DMS79 (cell line): Measurements from ENCODE around the gene NDUFAF3.

Source experiments
- DNase-seq: peaks from one replicate; lab custom pipeline; 2025; lab: John Stamatoyannopoulos, UW

NDUFAF3 gene

GRCh38 chr3:49017971-49018706 lies 3.8 kb upstream of the NDUFAF3 start, which contains the start of gene DALRD3:
TSS of gene DALRD3 (minus strand) at chr3:49018580. CDS start at chr3:49018564, 16 bp downstream.
- DNase-seq, result peak; percentile 67

- DNase-seq, result no peak
Observed at GRCh38 chr3:49018707-49019006, 3.3 kb upstream of the NDUFAF3 start.

- DNase-seq, result no peak
Observed at GRCh38 chr3:49019941-49020329, 2.0 kb upstream of the NDUFAF3 start.

- no peak for DNase-seq
Observed at GRCh38 chr3:49020330-49021212, 1.4 kb upstream of the NDUFAF3 start.

GRCh38 chr3:49021213-49021812 lies 608 bp upstream of the NDUFAF3 start:
- peak; percentile 82 for DNase-seq

- no peak for DNase-seq
Observed at GRCh38 chr3:49022688-49023171, 809 bp downstream of the NDUFAF3 start.

GRCh38 chr3:49023775-49024174 lies 1.9 kb downstream of the NDUFAF3 start:
- no peak for DNase-seq

- no peak for DNase-seq
Observed at GRCh38 chr3:49024449-49024848, 2.5 kb downstream of the NDUFAF3 start.

- no peak for DNase-seq
Observed at GRCh38 chr3:49025005-49025792, 3.3 kb downstream of the NDUFAF3 start.

- DNase-seq, result no peak
Observed at GRCh38 chr3:49025793-49026520, 4.0 kb downstream of the NDUFAF3 start.

GRCh38 chr3:49026536-49026935 lies 4.6 kb downstream of the NDUFAF3 start:
- no peak for DNase-seq

- DNase-seq, result no peak
Observed at GRCh38 chr3:49027634-49028033, 5.7 kb downstream of the NDUFAF3 start.

- DNase-seq, result no peak
Observed at GRCh38 chr3:49028298-49028672, 6.4 kb downstream of the NDUFAF3 start.

GRCh38 chr3:49028673-49029562 lies 7.0 kb downstream of the NDUFAF3 start, which contains the start of gene IMPDH2:
TSS of gene IMPDH2 (minus strand) at chr3:49029398. CDS start at chr3:49029350, 48 bp downstream.
- peak; percentile 35 for DNase-seq

GRCh38 chr3:49029563-49029884 lies 7.6 kb downstream of the NDUFAF3 start:
- DNase-seq, result no peak

GRCh38 chr3:49030321-49030720 lies 8.4 kb downstream of the NDUFAF3 start:
- DNase-seq, result no peak

GRCh38 chr3:49032646-49033304 lies 10.9 kb downstream of the NDUFAF3 start:
- no peak for DNase-seq

GRCh38 chr3:49034650-49035049 lies 12.7 kb downstream of the NDUFAF3 start:
- DNase-seq, result no peak

- no peak for DNase-seq
Observed at GRCh38 chr3:49035281-49035680, 13.4 kb downstream of the NDUFAF3 start.

- no peak for DNase-seq
Observed at GRCh38 chr3:49053543-49053942, 31.6 kb downstream of the NDUFAF3 start.
